Measurements from ENCODE around the gene WSB2. TPM values are rescaled to one million over a fixed set of nuclear protein-coding genes. Genes with fewer than 3 reads are reported as not detected.

The WSB2 gene
- total and polyA plus RNA-seq, 9 donors: 14.8 to 51.0 (median 31.9) TPM

DNA sequence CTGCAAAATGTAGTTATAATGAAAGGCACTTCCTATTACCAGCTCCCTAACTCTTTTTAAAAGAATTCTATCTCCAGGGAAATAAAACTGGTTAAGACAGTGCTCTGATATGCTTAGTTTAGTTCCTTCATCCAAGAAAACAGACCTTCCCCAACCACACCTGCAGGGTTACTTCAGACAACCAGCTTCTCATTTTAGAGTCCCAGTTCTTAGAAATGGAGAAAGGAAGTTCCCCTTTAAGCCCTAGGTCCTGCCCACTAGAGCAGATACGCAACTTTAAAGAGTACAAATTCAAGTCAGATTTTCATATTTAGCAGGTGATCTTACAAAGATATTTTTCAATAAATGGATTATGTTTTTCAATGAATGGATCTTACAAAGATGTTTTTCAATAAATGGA lies 4.4 kb upstream of the WSB2 start:
- Histone ChIP-seq H3K27me3 (no peaks in the 10 kb centered on the region), H3K4me1 (ENCODE audit: insufficient read depth) (peaks cover 4% of the 10 kb centered on the region), H3K27ac (no peak overlapping the region), H3K9me3 (no peaks in the 10 kb centered on the region), H3K36me3 (no peaks in the 10 kb centered on the region), H3K4me3 (no peak overlapping the region)
- intact Hi-C loops (cut with DNase I): loop anchor here in 1 of 4 donors (10.0 kb wide), 1 partner anchor 69 kb away; the partner anchor contains the start of gene PEBP1
- no peak for TF ChIP-seq EP300 (IDR thresholded peaks at IDR 0.05)
- TF ChIP-seq, protein P1, sequence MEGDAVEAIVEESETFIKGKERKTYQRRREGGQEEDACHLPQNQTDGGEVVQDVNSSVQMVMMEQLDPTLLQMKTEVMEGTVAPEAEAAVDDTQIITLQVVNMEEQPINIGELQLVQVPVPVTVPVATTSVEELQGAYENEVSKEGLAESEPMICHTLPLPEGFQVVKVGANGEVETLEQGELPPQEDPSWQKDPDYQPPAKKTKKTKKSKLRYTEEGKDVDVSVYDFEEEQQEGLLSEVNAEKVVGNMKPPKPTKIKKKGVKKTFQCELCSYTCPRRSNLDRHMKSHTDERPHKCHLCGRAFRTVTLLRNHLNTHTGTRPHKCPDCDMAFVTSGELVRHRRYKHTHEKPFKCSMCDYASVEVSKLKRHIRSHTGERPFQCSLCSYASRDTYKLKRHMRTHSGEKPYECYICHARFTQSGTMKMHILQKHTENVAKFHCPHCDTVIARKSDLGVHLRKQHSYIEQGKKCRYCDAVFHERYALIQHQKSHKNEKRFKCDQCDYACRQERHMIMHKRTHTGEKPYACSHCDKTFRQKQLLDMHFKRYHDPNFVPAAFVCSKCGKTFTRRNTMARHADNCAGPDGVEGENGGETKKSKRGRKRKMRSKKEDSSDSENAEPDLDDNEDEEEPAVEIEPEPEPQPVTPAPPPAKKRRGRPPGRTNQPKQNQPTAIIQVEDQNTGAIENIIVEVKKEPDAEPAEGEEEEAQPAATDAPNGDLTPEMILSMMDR (IDR thresholded peaks at IDR 0.05): no peak
- no peak for TF ChIP-seq POLR2A (IDR thresholded peaks at IDR 0.05)
- DNase-seq: no peak
- 78 to 83% (median 81%) methylated on average over 1 of the region's 1 CpG for WGBS, 3 donors

DNA sequence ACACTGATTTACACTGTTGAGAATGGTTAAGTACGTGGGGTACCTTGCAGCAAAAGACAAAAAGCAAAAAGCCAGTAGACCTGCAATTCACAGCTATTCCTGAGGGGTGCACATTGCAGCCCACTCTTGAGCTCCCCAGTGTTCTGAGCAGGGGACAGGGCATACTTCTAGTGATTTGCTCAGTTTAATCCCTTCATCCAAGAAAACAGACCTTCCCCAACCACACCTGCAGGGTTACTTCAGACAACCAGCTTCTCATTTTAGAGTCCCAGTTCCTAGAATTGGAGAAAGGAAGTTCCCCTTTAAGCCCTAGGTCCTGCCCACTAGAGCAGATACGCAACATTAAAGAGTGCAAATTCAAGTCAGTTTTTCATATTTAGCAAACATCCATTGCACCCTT lies 3.6 kb upstream of the WSB2 start:
- no peak for DNase-seq
- Histone ChIP-seq H3K9me3 (no peaks in the 10 kb centered on the region), H3K27me3 (no peaks in the 10 kb centered on the region), H3K36me3 (no peaks in the 10 kb centered on the region), H3K4me1 (ENCODE audit: insufficient read depth) (peaks cover 7% of the 10 kb centered on the region), H3K27ac (no peak overlapping the region), H3K4me3 (no peak overlapping the region)
- TF ChIP-seq POLR2A (IDR thresholded peaks at IDR 0.05): no peak
- TF ChIP-seq EP300 (IDR thresholded peaks at IDR 0.05): no peak
- TF ChIP-seq, protein P1 (IDR thresholded peaks at IDR 0.05): peak in 1 of 3 donors; percentile 15
- WGBS, 3 donors: 33 to 48% (median 38%) methylated on average over 2 of the region's 2 CpGs
- intact Hi-C loops (cut with DNase I): loop anchor here in 2 of 4 donors (5.0 to 10.0 kb wide), 2 partner anchors 38 to 70 kb away; partner anchors contain the start of genes PEBP1 (in 1 of the 2) and VSIG10 (in 1 of the 2)

DNA sequence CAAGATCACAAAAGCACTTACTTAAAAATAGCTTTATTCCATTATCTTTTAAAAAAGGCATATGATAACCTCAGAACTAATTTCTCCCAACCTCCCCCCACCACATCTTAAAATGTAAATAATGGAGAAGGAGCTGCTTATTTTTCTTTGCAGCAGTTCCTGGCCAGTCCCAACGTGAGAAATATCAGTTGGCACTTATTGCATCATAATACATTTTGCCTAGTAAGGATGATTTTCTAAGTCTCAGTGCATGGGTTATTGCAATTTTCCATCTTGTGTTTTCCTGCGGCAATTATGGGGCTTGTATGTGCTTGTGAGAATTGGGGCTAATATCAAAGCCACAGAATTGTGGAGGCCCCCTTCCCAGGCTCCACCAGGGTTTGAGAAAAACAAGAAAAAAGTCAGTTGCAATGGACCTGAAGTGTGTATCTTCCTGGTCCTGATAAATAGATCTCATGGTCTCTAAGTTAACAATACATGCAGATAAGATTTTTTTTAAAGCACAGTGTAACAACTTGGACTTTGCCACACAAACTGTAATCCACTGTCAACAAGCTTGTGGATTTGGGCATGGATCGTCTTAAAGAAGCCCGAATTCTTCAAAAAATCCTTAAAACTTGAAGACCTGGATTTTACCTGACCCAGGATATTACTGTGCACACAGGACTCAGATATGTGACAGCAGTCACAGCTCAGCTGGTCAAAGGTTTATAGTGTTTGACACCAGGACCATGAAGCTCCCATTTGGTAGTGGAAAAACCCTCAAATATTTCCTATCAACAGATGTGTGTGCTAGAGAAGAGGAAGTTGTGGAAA lies 2.8 kb upstream of the WSB2 start:
- 70 to 73% (median 72%) methylated on average over 4 of the region's 4 CpGs for WGBS, 3 donors
- Histone ChIP-seq H3K27ac (no peak overlapping the region), H3K4me3 (no peak overlapping the region), H3K9me3 (no peaks in the 10 kb centered on the region), H3K27me3 (no peaks in the 10 kb centered on the region), H3K36me3 (no peaks in the 10 kb centered on the region), H3K4me1 (ENCODE audit: insufficient read depth) (peaks cover 7% of the 10 kb centered on the region)
- DNase-seq: no peak
- TF ChIP-seq POLR2A (IDR thresholded peaks at IDR 0.05): no peak
- TF ChIP-seq, protein P1 (IDR thresholded peaks at IDR 0.05): no peak
- no peak for TF ChIP-seq EP300 (IDR thresholded peaks at IDR 0.05)
- intact Hi-C loops (cut with DNase I): loop anchor here in 2 of 4 donors (5.0 to 10.0 kb wide), 2 partner anchors 39 to 71 kb away; partner anchors contain the start of genes PEBP1 (in 1 of the 2) and VSIG10 (in 1 of the 2)

DNA sequence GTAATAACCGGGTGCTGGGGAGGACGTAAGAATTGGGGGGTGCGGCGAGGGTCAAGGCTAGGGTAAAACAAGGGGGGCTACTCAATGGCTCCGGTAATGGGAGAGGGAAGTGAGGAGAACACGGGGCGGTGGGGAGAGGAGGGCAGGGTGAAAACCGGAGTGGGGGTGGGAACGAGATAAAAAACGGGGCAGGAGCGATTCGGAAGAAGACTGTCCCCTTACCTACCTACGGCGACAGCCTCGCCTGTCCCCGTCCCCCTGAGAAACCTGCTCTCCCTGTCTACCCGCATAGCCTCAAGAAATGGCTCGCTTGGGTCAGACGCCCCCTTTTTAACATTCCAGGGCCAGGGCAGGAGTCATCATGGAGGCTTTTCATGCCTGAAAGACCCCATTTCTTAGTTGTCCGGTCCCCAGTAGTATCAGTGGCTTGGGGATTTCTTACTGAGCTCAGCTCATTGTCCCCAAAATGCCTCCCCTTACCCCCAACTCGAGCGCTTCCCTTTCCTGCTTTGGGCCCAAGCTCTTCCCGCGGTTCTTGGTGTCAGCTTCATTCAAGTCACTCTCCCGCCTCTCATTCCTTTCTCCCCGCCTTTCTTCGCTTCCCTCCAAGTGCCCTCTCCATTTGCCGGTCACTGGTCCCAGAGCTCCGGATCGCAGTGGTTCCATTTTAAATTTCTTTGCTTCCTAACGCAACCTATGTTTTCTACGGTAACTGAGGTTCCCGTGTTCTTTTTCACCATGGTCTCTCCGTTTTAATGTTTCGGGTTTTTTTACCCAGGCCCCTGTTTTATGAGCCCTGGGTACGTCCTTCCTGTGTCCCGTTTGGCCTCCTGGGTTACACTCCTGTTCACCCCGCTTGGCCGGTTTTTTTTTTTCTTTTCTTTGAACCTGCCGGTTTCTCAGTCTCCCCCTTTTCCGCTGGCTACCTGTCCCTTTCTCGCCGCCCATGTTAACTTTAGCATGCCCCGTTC lies 1.2 kb upstream of the WSB2 start:
- 1 to 2% (median 1%) methylated on average over 44 of the region's 44 CpGs for WGBS, 3 donors
- TF ChIP-seq POLR2A (IDR thresholded peaks at IDR 0.05): no peak
- TF ChIP-seq EP300 (IDR thresholded peaks at IDR 0.05): no peak
- TF ChIP-seq, protein P1 (IDR thresholded peaks at IDR 0.05): no peak
- H3K9me3 ChIP-seq: no peaks in the 10 kb centered on the region
- intact Hi-C loops (cut with DNase I): loop anchor here in 2 of 4 donors (5.0 to 10.0 kb wide), 2 partner anchors 40 to 73 kb away; partner anchors contain the start of genes PEBP1 (in 1 of the 2) and VSIG10 (in 1 of the 2)
- no peaks in the 10 kb centered on the region for H3K36me3 ChIP-seq
- H3K4me1 ChIP-seq (ENCODE audit: insufficient read depth): peaks cover 7% of the 10 kb centered on the region
- DNase-seq: peak; percentile 41 to 60 (median 49)
- no peaks in the 10 kb centered on the region for H3K27me3 ChIP-seq
- peak overlapping the region; percentile 95 to 98 for H3K27ac ChIP-seq
- H3K4me3 ChIP-seq: peak overlapping the region; percentile 88

All from ovary (tissue), 9 donors.